COLO668 (cell line): ENCODE data around the gene GPBP1L1.
"Not testable (repeated sequence)": the region's sequence is repeated elsewhere in the genome, so short reads cannot be mapped to it uniquely, and the experiment has no call there.

ENCODE experiments used
- DNase-seq: peaks from one replicate; lab custom pipeline; 2025; ENCODE audit not compliant: unreplicated experiment; lab: John Stamatoyannopoulos, UW

GPBP1L1 gene

DNA sequence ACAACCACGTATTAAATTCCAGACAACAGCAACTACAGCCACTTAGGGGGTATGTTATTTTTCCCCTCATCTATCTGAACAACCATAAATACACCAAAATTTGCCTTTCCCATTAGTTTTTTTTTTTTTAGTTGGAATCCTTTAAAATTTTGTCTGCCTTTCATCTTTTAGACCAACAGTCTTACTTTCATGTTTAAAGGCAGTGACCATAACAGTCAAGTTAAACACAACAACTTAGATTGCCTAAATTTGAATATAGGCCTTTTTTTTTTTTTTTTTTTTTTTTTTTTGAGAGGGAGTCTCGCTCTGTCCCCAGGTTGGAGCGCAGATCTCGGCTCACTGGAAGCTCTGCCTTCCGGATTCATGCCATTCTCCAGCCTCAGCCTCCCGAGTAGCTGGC, 3.4 kb downstream of the GPBP1L1 start:
- no peak for DNase-seq

DNA sequence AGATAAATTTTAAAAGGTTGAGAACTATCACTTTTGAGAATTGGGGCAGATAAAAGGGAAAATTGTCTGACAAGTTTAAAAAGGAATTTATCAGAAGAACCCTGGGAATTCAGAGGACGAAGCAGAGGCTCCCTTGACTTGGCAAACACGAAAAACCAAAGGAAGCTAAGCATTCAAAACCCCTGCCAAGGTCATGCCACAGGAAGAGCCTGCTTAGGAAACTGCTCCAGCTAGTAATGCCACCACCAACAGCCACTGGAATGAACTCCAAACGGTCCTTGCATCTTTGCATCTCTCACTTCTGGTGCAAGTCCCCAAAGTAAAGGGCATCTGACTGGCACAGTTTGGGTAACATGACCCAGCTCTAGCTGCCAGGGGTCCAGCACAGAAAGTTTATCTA, 7.2 kb downstream of the GPBP1L1 start:
- DNase-seq, result no peak

DNA sequence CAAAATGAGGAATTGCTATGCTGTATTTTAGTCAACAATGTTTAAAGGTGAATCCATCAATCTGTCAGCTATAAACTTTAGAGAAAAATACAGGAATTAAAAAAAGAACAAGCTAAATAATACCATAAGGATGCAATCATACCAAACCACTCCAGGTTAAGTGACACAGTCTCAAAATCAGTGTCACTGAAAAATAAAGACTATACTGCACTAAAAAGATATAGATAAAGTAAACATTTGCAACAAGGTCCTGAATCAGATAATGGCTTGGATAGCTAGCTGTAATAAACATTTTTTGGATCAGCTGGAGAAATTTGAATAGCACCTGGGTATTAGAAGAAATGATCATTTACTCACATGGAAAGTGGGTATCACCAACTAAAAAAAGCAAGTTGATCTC, 7.8 kb downstream of the GPBP1L1 start:
- DNase-seq, result no peak

DNA sequence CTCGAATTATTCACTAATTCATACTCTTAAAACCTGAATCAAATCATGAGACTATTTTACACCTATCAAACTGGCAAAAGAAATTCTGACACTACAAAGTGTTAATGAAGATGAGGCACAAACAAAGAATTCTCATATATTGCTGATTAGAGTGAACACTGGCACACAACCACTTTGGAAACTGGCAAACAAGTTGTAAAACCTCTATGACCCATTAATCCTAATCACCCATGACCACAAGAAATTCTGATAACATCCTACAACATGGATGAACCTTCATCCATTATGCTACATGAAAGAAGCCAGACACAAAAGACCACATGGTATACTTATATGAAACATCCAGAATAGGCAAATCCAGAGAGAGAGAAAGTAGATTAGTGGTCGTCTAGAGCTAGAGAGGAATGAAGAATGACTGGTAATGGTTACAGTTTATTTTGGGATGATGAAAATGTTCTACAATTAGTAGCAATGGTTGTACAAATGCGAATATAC, 8.5 kb downstream of the GPBP1L1 start:
- DNase-seq, result no peak

DNA sequence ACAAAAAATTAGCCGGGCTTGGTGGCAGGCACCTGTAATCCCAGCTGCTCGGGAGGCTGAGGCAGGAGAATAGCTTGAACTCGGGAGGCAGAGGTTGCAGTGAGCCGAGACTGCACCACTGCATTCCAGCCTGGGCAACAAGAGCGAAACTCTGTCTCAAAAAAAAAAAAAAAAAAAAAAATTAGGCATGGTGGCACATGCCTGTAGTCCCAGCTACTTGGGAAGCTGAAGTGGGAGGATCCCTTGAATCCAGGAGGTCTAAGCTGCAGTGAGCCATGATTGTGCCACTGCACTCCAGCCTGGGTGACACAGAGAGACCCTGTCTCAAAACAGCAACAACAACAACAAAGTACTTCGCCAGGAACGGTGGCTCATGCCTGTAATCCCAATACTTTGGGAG, 9.8 kb downstream of the GPBP1L1 start:
- DNase-seq, result not testable (repeated sequence)

DNA sequence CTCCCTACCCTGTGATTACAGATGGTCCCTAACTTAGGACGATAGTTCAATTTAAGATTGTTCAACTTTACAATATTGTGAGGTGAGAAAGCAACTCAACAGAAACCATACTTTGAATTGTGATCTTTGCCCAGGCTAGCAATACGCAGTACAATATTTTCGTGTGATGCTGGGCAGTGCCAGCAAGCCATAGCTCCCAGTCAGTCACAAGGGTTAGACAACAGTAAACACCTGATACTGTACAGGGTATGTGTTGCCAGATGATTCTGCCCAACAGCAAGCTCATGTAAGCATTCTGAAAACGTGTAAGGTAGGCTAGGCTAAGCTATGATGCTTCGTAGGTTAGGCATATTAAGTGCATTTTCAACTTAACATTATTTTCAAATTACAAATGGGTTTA, 11.9 kb downstream of the GPBP1L1 start:
- DNase-seq, result no peak

DNA sequence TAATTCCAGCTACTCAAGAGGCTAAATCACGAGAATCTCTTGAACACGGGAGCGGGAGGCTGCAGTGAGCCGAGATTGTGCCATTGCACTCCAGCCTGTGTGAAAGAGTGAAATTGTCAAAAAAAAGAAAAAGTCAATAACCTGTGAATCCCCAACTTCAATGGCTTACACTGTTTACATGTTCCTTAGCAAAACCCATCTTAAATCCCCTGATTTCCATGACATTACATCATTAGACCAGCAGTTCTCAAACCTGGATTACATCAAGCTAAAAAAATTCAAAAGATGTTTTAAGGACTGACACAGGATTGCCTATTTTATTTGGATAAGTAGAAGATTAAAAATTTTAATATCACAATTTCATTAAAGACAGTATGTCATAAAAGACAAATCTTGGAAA, 12.4 kb downstream of the GPBP1L1 start:
- DNase-seq, result no peak

DNA sequence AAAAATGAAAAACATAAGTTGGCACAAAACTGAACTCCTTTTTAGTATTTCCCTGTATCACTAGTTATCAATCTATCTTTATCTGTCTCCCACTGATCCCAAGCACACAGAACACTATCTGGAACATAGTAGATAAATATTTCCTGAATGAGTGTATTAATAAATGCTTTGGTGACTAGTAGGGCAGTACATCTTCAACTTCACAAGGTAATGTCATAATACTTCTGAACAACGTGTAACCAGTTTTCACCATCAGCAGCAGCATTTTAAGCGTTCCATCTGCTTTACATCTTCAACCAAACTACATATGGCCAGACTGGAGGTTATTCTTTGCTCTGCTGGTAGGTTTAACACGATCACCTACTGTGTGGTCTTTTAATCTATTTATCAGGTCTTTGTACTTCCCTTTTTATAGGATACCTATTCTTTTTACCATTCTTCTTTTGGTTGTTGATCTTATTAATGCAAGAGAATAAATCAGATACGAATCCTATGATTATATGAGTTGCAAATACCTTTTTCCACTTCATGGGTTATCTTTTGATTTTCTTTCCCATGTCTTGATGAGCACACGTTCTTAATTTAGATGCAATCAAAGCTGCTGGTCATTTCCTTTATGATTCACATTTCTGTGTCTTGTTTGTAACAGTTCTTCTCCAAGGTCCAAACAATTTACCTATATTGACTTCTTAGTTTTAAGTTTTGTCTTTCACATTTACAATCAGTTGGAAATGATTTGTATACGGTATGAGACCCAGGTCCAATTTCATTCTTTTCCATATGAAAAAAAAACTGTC, 16.3 kb downstream of the GPBP1L1 start:
- DNase-seq, result no peak

DNA sequence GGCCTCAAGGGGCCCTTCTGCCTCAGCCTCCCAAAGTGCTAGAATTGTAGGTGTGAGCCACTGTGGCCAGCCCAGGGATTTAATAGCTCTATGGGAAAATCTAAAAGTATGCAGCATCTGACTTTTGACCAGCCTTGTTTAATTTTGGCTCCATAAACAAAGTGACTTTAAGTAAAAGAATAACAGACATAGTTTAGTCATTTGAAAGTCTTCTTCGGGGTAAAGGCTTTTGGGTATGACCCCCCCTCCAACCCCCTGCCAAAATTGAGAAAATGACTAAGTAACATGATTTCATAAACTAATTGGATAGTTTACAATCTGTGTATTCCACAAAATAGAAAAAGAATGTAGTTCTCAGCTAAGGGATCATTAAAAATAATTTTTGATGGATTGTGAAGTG, 17.0 kb downstream of the GPBP1L1 start:
- no peak for DNase-seq

DNA sequence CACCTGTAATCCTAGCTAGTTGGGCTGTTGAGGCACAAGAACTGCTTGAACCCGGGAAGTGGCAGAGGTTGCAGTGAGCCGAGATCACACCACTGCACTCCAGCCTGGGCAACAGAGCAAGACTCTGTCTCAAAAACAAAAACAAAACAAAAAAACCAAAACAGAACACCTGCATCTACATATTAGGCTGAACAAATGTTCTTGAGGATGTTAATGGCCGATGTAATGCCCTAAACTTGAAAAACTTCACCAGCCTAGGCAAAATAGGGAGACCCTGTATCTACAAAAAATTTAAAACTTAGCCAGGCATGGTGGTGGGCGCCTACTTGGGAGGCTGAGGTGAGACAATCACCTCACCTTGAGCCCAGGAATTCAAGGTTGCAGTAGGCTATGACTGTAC, 17.8 kb downstream of the GPBP1L1 start:
- no peak for DNase-seq

DNA sequence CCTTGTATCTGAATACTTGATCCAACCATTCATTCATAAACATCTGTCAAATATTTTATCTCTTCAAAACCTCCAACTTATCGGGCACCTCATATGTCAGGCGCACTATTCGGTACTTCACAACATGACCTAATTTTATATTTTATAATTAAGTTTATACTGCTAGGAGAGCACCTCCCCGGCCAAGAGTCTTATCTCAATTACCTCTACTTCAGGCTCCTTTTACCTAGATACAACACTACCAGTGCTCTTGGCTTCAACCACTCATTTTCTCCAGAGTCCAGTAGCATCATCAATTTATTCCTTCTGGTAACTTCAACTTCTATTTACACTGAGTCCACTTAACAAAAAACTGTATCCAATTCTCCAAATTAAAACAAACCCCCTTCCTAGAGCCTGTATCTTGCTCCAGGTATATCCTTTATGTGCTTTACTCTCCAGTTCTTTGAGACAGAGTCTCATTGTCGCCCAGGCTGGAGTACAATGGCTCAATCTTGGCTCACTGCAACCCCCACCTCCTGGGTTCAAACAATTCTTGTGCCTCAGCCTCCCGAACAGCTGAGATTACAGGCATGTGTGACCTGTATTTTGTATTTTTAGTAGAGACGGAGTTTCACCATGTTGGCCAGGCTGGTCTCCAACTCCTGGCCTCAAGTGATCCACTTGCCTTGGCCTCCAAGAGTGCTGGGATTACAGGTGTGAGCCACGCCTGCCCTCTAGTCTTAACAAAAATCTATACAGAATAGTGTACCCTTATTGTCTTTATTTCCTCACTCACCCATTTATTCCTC, 18.8 kb downstream of the GPBP1L1 start:
- DNase-seq, result no peak

DNA sequence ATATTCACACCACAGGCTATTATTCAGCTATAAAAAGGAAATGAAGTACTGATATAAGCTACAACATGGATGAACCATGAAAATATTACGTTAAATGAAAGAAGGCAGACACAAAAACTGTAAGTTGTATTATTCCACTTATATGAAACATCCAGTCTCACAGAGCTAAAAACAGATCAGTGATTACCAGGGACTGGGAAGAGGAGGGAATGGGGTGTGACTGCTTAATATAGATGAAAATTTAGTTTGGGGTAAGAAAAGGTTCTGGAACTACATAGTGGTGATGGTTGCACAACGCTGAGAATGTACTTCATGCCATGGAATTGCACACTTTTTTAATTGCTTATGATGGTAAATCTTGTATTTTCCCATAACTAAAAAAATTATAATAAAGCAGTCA, 19.5 kb downstream of the GPBP1L1 start:
- no peak for DNase-seq

DNA sequence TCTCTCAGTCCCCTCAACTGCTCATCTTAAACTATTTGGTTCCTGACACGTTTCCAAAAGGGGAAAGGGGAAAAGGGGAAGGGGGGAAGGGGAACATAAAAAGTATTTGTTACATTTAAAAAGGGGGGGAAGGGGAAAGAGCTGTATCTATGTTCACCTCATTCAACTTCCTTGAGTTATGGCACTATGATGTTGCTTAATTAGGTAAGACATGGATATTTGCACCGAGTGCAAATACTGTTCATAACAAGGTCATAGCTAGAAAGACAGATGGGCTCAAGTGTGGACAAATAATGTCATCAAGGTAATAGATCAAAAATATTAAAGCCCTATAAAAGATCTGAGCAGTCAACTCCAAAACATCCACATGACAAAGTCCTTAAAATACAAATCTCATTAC, 26.0 kb downstream of the GPBP1L1 start:
- no peak for DNase-seq

DNA sequence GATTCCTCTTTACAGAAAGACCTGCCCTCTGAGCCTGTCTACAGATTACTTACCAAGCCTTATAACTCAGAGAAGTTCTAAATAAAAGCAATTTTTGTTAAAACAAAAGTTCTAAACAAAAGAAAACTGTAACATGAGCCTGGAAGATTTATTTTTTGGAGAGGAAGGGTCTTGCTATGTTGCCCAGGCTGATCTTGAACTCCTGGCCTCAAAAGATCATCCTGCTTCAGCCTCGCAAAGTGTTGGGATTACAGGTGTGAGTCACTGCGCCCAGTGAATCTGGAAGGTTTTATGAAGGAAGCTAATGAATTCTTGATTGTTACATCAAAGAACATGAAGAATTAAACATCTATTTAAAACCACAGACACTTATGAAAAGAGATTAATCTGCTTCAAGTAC, 27.1 kb downstream of the GPBP1L1 start:
- no peak for DNase-seq

DNA sequence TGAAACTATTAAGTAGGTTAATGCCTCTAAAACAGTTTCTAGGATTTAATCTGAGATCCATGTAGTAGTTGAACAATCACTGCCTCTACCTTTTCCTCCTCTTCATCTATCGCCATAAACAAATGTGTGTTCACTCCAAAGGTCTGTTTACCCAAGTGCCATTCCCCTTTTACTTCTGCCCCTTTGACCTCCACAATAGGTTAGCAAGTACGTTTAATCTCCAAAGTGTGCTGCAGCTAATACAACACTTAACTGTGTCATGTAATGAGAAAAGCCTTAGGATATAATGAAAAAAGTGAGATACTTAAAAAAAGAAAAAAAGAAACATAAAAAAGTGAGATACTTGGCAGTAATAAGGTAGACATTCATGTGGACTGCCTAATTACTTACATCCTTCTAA, 28.2 kb downstream of the GPBP1L1 start:
- DNase-seq, result no peak

DNA sequence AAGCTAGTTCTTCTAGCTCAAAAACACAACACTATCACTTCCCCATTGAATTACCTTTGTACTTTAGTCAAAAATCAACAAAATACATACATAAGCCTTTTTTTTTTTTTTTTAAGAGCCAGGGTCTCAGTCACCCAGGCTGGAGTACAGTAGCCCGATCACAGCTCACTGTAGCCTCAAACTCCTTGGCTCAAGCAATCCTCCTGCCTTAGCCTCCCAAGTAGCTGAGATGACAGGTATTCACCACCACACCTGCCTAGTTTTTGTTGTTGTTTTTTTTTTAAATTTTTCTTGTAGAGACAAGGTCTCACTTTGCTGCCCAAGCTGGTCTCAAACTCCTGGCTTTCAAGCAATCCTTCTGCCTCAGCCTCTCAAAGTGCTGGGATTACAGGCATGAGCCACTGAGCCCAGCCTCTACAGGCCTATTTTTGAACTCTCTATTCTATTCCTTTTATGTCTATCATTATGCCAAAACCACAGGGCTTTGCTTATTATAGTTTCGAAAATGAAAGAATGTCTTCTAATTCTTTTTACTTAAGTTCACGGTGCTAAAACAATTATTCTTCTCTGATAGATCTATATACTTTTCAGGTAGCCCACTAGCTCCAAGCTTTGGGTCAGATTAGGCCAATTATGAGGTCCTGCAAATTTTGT, 29.6 kb downstream of the GPBP1L1 start:
- DNase-seq, result no peak

DNA sequence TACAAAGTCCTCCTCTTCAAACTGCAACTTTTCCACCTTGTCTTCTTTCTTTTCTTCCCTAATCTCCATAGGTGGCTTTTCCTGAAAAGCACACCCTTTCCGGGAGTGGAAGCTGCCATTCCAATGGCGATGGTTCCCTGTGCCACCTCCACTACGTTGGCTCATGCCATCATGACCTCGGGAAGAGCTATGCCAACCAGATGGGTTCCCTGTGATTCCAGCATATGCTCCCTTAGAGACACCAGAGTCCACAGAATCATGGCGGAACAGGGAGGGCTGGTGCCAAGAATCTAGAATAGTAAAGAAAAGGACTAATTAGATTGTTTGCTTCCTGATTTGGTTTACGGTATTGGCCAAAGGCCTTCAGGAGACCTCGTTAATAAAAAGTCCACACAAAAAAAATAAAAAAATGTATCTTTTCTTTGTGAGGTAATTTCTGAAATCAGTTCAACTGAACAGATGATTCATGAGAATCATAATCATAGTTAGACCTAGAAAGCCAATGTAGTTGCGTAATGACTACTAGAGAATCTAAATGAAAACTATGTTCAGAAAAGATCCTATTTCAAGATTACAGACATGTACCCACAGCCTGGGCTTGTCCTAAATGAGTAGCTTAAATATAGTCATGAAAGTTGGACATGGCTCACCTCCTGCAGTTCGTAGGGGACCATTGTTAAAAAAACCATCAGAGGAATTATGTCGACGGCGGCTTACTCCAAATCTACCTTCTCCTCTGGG, 31.6 kb downstream of the GPBP1L1 start:
- DNase-seq, result no peak

DNA sequence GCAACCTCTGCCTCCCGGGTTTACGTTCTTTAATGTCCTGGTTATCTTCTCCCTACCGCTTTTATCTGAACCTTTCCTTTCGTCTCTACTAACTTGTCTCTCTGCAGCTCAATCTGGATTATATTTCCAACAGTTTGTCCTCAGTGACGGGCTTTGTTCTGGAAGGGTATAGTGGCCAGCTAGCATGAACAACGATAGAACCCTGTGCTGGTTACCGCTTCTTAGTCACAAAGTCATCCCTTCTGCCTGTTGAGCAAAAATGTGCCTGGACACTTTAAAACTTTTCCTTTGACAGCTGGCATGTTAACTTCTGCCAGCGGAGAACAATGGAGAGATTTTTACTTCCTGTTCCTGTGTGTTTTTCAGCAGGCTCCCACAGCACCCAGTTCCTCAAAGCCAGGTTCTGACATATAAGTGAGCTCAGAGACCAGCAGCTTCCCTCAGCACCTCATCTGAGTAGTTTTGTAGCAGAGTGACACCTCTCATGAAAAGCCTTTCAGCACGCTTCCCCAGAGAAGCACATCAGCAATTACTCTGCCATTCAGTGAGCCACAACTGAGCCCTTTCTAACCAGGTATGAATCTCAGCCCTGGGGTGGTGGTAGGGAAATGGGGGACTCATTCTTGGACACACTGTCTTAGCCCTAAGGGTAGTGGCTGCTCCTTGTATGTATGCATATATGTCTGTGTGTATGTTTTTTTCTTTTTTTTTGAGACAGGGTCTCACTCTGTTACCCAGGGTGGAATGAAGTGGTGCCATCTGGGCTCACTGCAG, 38.9 kb downstream of the GPBP1L1 start:
- DNase-seq, result no peak

DNA sequence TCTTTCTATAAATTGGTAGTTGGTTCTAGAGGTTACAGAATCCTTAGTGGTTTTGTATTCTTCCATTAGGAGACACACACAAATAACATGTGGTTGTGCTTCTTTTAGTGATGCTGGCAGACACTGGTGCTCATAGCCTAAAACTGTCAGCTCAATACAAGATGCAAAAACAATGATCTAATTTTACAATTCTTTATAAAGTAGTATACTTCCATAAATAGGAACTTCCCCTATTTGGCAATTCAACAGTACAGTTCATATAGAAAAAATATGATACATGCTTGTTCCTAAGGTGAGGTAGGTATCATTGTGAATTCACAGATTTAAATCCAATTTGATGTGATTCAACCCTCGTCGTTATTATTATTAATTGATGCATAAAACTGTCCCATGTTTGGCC, 41.7 kb downstream of the GPBP1L1 start:
- DNase-seq, result no peak

DNA sequence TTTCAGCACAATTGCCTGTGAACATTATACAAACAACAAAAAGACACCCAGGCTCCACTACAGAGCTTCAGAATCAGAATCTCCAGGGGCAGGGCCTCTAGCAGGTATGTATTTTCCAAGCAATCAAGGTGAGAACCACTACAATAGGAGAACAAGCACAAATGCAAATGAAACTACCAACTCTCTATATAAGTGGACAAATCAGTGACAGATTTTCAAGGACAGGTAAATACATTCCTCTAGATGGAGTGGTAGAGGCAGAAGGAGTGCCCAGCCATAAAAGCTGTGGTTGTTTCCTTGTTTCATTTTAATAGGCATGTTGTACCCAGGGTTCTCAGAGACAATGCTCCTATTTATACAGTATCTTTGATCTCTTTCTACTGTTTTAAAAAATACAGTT, 42.4 kb downstream of the GPBP1L1 start:
- DNase-seq, result no peak
